H9 (cell line): Measurements from ENCODE around the gene GNB4. TPM values are rescaled to one million over a fixed set of nuclear protein-coding genes. Genes with fewer than 3 reads are reported as not detected.

Experiments used
- DNase-seq: peaks from one replicate; pipeline ENCODE4 v3.0.0-alpha.2; 2017
- H2AFZ ChIP-seq: one replicate; pipeline ENCODE4 v1.6.1; 2013; ENCODE audit warnings: mild to moderate bottlenecking, low read length, control low read depth, moderate library complexity
- H2AK5ac ChIP-seq: 2 replicates; pipeline ENCODE4 v1.6.1; 2013; ENCODE audit warnings: low read length, control low read depth, mixed read lengths; ENCODE audit not compliant: insufficient read length
- H2BK120ac ChIP-seq: one replicate; pipeline ENCODE4 v1.6.1; 2013; ENCODE audit warnings: low read depth, mild to moderate bottlenecking, low read length, control low read depth, inconsistent platforms; ENCODE audit not compliant: poor library complexity, severe bottlenecking
- H2BK12ac ChIP-seq: 2 replicates; pipeline ENCODE4 v1.6.1; 2013; ENCODE audit warnings: low read length, control low read depth, mixed read lengths, low read depth; ENCODE audit not compliant: insufficient read length
- H2BK15ac ChIP-seq: 2 replicates; pipeline ENCODE4 v1.6.1; 2013; ENCODE audit warnings: low read depth, low read length, control low read depth
- H2BK20ac ChIP-seq: one replicate; pipeline ENCODE4 v1.6.1; 2013; ENCODE audit warnings: low read depth, mild to moderate bottlenecking, low read length, control low read depth, inconsistent platforms; ENCODE audit not compliant: poor library complexity, severe bottlenecking
- H2BK5ac ChIP-seq: 2 replicates; pipeline ENCODE4 v1.6.1; 2013; ENCODE audit warnings: low read length, control low read depth, mixed read lengths; ENCODE audit not compliant: insufficient read length
- H3K14ac ChIP-seq: 2 replicates; pipeline ENCODE4 v1.6.1; 2013; ENCODE audit warnings: low read length, control low read depth; ENCODE audit not compliant: insufficient read depth
- H3K18ac ChIP-seq: 2 replicates; pipeline ENCODE4 v1.6.1; 2013; ENCODE audit warnings: low read depth, mild to moderate bottlenecking, mixed read lengths, low read length, control low read depth; ENCODE audit not compliant: insufficient read length
- H3K23ac ChIP-seq: 2 replicates; pipeline ENCODE4 v1.6.1; 2013; ENCODE audit warnings: low read length, control low read depth, mixed read lengths, low read depth; ENCODE audit not compliant: insufficient read length
- H3K23me2 ChIP-seq: 2 replicates; pipeline ENCODE4 v1.6.1; 2013; ENCODE audit warnings: low read depth, mild to moderate bottlenecking, mixed read lengths, low read length, control low read depth; ENCODE audit not compliant: insufficient read length, poor library complexity, severe bottlenecking
- H3K27ac ChIP-seq: 2 replicates; pipeline ENCODE4 v1.5.1; 2013; ENCODE audit warnings: low read length, control low read depth, mixed read lengths, low read depth; ENCODE audit not compliant: insufficient read length
- H3K27me3 ChIP-seq: 2 replicates; pipeline ENCODE4 v1.6.1; 2013; ENCODE audit warnings: low read length, control low read depth, inconsistent platforms; ENCODE audit not compliant: insufficient read depth
- H3K4ac ChIP-seq: 2 replicates; pipeline ENCODE4 v1.6.1; 2013; ENCODE audit warnings: low read depth, mild to moderate bottlenecking, control low read depth, inconsistent platforms, low read length, moderate library complexity
- H3K4me1 ChIP-seq: 2 replicates; pipeline ENCODE4 v1.6.1; 2013; ENCODE audit warnings: low read length, control low read depth, inconsistent platforms; ENCODE audit not compliant: insufficient read depth
- H3K4me2 ChIP-seq: 2 replicates; pipeline ENCODE4 v1.6.1; 2013; ENCODE audit warnings: low read length, control low read depth, mixed read lengths; ENCODE audit not compliant: insufficient read length, insufficient read depth
- H3K56ac ChIP-seq: 2 replicates; pipeline ENCODE4 v1.6.1; 2013; ENCODE audit warnings: low read depth, mild to moderate bottlenecking, mixed read lengths, low read length, control low read depth; ENCODE audit not compliant: insufficient read length
- H3K79me1 ChIP-seq: 2 replicates; pipeline ENCODE4 v1.6.1; 2013; ENCODE audit warnings: low read depth, mild to moderate bottlenecking, moderate library complexity, low read length, control low read depth, inconsistent platforms; ENCODE audit not compliant: insufficient read depth, poor library complexity, severe bottlenecking
- H3K79me2 ChIP-seq: 2 replicates; pipeline ENCODE4 v1.6.1; 2013; ENCODE audit warnings: low read length, control low read depth, inconsistent platforms; ENCODE audit not compliant: insufficient read depth
- H3K9ac ChIP-seq: 2 replicates; pipeline ENCODE4 v1.6.1; 2013; ENCODE audit warnings: low read length, control low read depth, mixed read lengths; ENCODE audit not compliant: insufficient read length; ENCODE audit errors: extremely low read depth
- H3K9me3 ChIP-seq: one replicate; pipeline ENCODE4 v1.6.1; 2013; ENCODE audit warnings: low read depth, low read length, inconsistent platforms; ENCODE audit not compliant: control insufficient read depth
- H3T11ph ChIP-seq: one replicate; pipeline ENCODE4 v1.6.1; 2013; ENCODE audit warnings: mild to moderate bottlenecking, low read length, control low read depth, inconsistent platforms
- H4K20me1 ChIP-seq: one replicate; pipeline ENCODE4 v1.6.1; 2013; ENCODE audit not compliant: control insufficient read depth, insufficient read length, insufficient read depth
- H4K5ac ChIP-seq: 2 replicates; pipeline ENCODE4 v1.6.1; 2013; ENCODE audit warnings: low read depth, mild to moderate bottlenecking, mixed read lengths, low read length, control low read depth; ENCODE audit not compliant: insufficient read length
- H4K8ac ChIP-seq: replicated peaks from 2 replicates; pipeline ENCODE4 v1.6.1; 2013; ENCODE audit warnings: low read length, control low read depth, mixed read lengths, low read depth; ENCODE audit not compliant: insufficient read length
- H4K91ac ChIP-seq: 2 replicates; pipeline ENCODE4 v1.6.1; 2013; ENCODE audit warnings: low read depth, mild to moderate bottlenecking, moderate library complexity, mixed read lengths, low read length, control low read depth; ENCODE audit not compliant: insufficient read length
- H3K27ac Mint-ChIP-seq, 3 experiments: 2 replicates in 2 of 3; 3 replicates in 1 of 3; pipeline ENCODE4 v1.8.0; 2020 to 2021; ENCODE audit warnings: mixed read lengths in 3 of 3, mild to moderate bottlenecking in 1 of 3, moderate library complexity in 1 of 3
- H3K27me3 Mint-ChIP-seq: 2 replicates; pipeline ENCODE4 v1.8.0; 2021; ENCODE audit warnings: low read depth, mild to moderate bottlenecking, moderate library complexity, mixed read lengths
- H3K36me3 Mint-ChIP-seq, 3 experiments: 2 replicates in 2 of 3; 3 replicates in 1 of 3; pipeline ENCODE4 v1.8.0; 2020 to 2021; ENCODE audit warnings: low read depth in 3 of 3, mixed read lengths in 3 of 3; ENCODE audit not compliant: insufficient read depth in 1 of 3
- H3K4me1 Mint-ChIP-seq, 2 experiments: 2 replicates each; pipeline ENCODE4 v1.8.0; 2020; ENCODE audit warnings: mixed read lengths in 2 of 2
- H3K4me3 Mint-ChIP-seq, 2 experiments: 2 replicates in 1 of 2; 3 replicates in 1 of 2; pipeline ENCODE4 v1.8.0; 2020 to 2021; ENCODE audit warnings: mild to moderate bottlenecking in 2 of 2, mixed read lengths in 2 of 2, moderate library complexity in 1 of 2
- H3K9me3 Mint-ChIP-seq, 2 experiments: 2 replicates in 1 of 2; 3 replicates in 1 of 2; pipeline ENCODE4 v1.8.0; 2020; ENCODE audit warnings: mild to moderate bottlenecking in 2 of 2, mixed read lengths in 2 of 2, moderate library complexity in 1 of 2
- WGBS: extraction: QIAGEN DNeasy Blood & Tissue Kit; methylation state at CpG from one replicate; pipeline ENCODE4 v1.1.7; 2013; ENCODE audit warnings: missing lambda C conversion rate, low lambda C conversion rate, mixed read lengths; ENCODE audit not compliant: insufficient read length; ENCODE audit errors: extremely low coverage; 5-methylcytosine and 5-hydroxymethylcytosine counted together
- total RNA-seq: library from RNA; stranded (reverse); gene quantifications from 2 replicates; pipeline ENCODE4 v1.2.1, GENCODE V29; 2021
- TF ChIP-seq, protein P1 (sequence below): fragments of 200-600 bp; sonication (generic); conservative IDR thresholded peaks from 3 replicates; pipeline ENCODE4 v1.8.0; 2021; ENCODE audit warnings: antibody characterized with exemption, mild to moderate bottlenecking

GNB4 gene
- total RNA-seq, 1 experiment from 2014 or later, result 25.0 TPM

DNA sequence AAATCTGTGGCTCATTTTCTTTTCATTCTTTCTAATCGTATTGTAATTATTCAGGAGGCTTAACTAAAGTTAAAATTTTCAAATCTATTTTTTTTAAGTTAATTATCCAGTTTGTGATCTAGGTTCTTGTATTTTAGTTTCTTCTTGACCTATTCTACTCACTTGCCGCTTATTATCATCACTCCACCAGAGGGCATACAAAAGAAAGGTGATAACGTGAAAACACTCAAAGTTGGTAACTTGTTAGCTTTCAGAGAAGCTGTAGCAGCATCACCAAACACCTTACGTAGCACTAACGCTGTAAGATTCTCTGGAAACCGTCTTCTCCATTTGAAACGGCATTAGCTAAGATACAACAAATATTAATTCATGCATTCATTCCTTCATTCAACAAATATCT is 4.8 kb downstream of the GNB4 start:
- no peak overlapping the region for H3K4me3 Mint-ChIP-seq

More for the DNA sequence above, 4.8 kb downstream of the GNB4 start:
- Histone ChIP-seq H2AFZ (no peak overlapping the region), H2BK120ac (no peak overlapping the region), H3K27ac (no peak overlapping the region), H3K9ac (no peak overlapping the region), H3K79me2 (peaks cover 2% of the 10 kb centered on the region; the same call in 1 of the 2 replicates), H3K4me1 (no peaks in the 10 kb centered on the region), H4K20me1 (no peaks in the 10 kb centered on the region), H3T11ph (no peak overlapping the region), H2BK5ac (no peak overlapping the region), H3K23ac (no peak overlapping the region), H3K56ac (no peak overlapping the region), H3K4ac (no peak overlapping the region), H3K27me3 (no peaks in the 10 kb centered on the region; the same call in 1 of the 2 replicates), H3K14ac (no peak overlapping the region), H3K18ac (no peak overlapping the region), H3K4me2 (no peak overlapping the region), H4K8ac (no peak overlapping the region), H2BK12ac (no peak overlapping the region), H2BK20ac (no peak overlapping the region), H3K79me1 (no peaks in the 10 kb centered on the region), H2BK15ac (no peak overlapping the region), H3K23me2 (peaks cover under 1% of the 10 kb centered on the region), H2AK5ac (no peak overlapping the region), H4K91ac (no peak overlapping the region), H4K5ac (no peak overlapping the region), H3K9me3 (no peaks in the 10 kb centered on the region)
- no CpG with 5 or more reads among the region's 7 CpGs for WGBS
- TF ChIP-seq, protein P1, sequence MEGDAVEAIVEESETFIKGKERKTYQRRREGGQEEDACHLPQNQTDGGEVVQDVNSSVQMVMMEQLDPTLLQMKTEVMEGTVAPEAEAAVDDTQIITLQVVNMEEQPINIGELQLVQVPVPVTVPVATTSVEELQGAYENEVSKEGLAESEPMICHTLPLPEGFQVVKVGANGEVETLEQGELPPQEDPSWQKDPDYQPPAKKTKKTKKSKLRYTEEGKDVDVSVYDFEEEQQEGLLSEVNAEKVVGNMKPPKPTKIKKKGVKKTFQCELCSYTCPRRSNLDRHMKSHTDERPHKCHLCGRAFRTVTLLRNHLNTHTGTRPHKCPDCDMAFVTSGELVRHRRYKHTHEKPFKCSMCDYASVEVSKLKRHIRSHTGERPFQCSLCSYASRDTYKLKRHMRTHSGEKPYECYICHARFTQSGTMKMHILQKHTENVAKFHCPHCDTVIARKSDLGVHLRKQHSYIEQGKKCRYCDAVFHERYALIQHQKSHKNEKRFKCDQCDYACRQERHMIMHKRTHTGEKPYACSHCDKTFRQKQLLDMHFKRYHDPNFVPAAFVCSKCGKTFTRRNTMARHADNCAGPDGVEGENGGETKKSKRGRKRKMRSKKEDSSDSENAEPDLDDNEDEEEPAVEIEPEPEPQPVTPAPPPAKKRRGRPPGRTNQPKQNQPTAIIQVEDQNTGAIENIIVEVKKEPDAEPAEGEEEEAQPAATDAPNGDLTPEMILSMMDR, result peak; percentile 65
- Mint-ChIP-seq H3K27ac (no peak overlapping the region), H3K27me3 (peaks cover 9% of the 10 kb centered on the region), H3K9me3 (no peaks in the 10 kb centered on the region), H3K36me3 (no peaks in the 10 kb centered on the region; a peak in 2 of 7 replicates), H3K4me1 (peaks cover 16 to 21% of the 10 kb centered on the region in 2 experiments)
- no peak for DNase-seq
